Activated CD4-positive, alpha-beta T cell treated with anti-CD3 and anti-CD28 coated beads for 36 hours (primary cell): ENCODE results near the gene ONECUT3. TPM values are rescaled to one million over a fixed set of nuclear protein-coding genes. Genes with fewer than 3 reads are reported as not detected.

Source experiments
- ATAC-seq: fragments of 200-7000 bp; cut with Tn5 transposase; one replicate; pipeline ENCODE4 v1.10.0; 2021; ENCODE audit warnings: mild to moderate bottlenecking, moderate library complexity
- CTCF ChIA-PET: fragments of 350-600 bp; sonication (Branson Sonifier 250); formaldehyde crosslinking; loops from one replicate; lab custom pipeline; 2021; ENCODE audit warnings: antibody characterized with exemption; lab: Charles Lee
- POLR2A ChIA-PET: fragments of 350-600 bp; sonication (Branson Sonifier 250); formaldehyde crosslinking; loops from one replicate; lab custom pipeline; 2021; ENCODE audit warnings: antibody characterized with exemption, inconsistent platforms; lab: Charles Lee
- DNase-seq: peaks from one replicate; pipeline ENCODE4 v3.0.0-alpha.2; 2020
- H3K27ac Mint-ChIP-seq: one replicate; pipeline ENCODE4 v1.8.0; 2021; ENCODE audit warnings: mixed read lengths
- H3K27me3 Mint-ChIP-seq: one replicate; pipeline ENCODE4 v1.8.0; 2021; ENCODE audit warnings: mixed read lengths
- H3K36me3 Mint-ChIP-seq: one replicate; pipeline ENCODE4 v1.8.0; 2021; ENCODE audit warnings: low read depth, mixed read lengths
- H3K4me1 Mint-ChIP-seq: one replicate; pipeline ENCODE4 v1.8.0; 2021; ENCODE audit warnings: mixed read lengths
- H3K4me3 Mint-ChIP-seq: one replicate; pipeline ENCODE4 v1.8.0; 2021; ENCODE audit warnings: mild to moderate bottlenecking, moderate library complexity, mixed read lengths
- H3K9me3 Mint-ChIP-seq: one replicate; pipeline ENCODE4 v1.8.0; 2021; ENCODE audit warnings: low read depth, mixed read lengths
- intact Hi-C, 2 experiments: fragments of 100-400 bp; cut with DNase I in 1 of 2; cut with micrococcal nuclease in 1 of 2; formaldehyde crosslinking; loops; one replicate each; pipeline versions ENCODE4 v1.14.2 to v1.15.1; 2022 to 2024; cut with DNase I, micrococcal nuclease
- total RNA-seq, 2 experiments: library from RNA; stranded (reverse); gene quantifications; one replicate each; pipeline ENCODE4 v1.2.3, GENCODE V29; 2021

The ONECUT3 gene
- total RNA-seq, 2 experiments from 2014 or later = not detected

DNA sequence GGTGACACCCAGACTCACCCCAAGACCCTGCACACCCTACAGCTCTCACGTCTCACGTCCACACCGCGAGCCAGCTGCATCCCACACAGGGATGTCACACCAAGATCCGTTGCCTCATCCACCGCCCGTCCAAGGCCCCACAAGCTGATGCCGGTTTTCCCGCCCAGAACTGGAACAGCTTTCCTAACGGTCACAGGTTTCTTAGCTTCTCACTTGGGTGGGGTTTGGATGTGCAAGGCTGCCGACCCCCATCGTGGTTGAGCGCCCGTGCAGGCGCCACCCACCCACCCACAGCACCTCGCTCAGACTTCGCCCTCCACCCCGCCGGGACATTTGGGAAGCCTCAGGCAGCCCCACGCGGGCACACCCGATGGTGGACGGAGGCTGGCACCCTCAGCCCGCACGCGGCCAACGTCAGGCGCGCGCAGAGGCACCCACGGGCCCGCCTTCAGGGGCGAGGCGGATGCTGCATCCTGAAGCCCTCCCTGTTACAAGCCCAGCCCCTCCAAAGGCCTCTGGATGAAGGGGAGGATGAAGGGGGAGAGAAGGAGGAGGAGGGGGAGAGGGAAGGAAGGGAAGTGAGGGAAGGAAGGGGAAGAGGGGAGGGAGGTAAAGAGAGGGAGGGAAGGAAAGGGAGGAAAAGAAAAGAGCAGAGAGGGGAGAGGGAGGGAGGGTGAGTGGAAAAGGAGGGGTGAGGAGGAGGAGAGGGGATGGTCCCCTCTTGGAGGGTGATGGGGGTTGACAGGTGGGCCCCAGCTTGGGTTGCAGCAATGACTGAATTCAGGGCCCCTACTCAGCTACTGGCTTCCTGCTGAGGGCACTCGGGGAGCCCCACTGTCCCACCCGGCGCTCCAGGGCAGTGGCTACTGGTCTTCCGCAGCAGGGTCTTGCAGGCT is 12.8 kb downstream of the ONECUT3 start:
- Mint-ChIP-seq H3K4me3 (no peak overlapping the region), H3K27ac (no peak overlapping the region), H3K4me1 (no peaks in the 10 kb centered on the region), H3K9me3 (peaks cover 10% of the 10 kb centered on the region), H3K36me3 (peaks cover 2% of the 10 kb centered on the region), H3K27me3 (peaks cover 65% of the 10 kb centered on the region)
- ChIA-PET POLR2A (interaction anchor here (1.1 kb wide), 1 partner anchor 497 kb away, joined by 3 read pairs; no protein-coding TSS in a partner anchor), CTCF (interaction anchor here (1.0 to 2.5 kb wide), 5 partner anchors 10 to 220 kb away, joined by 3 to 20 read pairs (median 4); no protein-coding TSS in a partner anchor)
- no peak for DNase-seq
- intact Hi-C loops = loop anchor here (2.0 to 5.0 kb wide), 3 partner anchors 13 to 159 kb away; partner anchors contain the start of genes ONECUT3 (in 1 of the 2) and UQCR11 (in 1 of the 2)
- no peak for ATAC-seq

DNA sequence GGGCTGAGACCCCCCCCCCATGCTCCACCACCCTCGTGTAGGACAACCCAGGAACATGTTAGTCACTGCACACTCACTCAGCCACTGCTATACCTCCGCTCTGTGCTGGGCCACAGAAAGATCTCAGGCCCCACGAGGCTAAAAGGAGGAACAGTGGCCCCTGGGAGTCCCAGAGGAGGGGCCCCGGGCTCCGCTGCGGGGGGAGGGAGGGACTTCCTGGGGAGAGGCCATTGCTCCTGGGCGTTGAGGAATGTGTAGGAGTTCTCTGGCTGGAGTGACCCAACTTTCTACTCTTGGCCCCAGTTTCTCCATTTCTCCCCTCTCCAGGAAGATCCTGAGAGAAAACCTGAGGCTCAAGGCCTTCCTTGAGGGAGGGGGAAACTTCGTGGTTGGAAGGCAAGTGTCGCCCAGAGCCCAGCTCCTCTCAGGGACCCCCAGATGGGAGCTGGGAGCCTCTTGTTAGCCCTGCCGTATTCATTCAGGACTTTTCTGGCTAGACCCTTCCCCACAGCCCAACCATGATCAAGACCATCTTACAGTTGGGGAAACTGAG is 13.6 kb downstream of the ONECUT3 start:
- peaks cover 15% of the 10 kb centered on the region for H3K9me3 Mint-ChIP-seq
- ATAC-seq = peak; percentile 45
- peaks cover 3% of the 10 kb centered on the region for H3K36me3 Mint-ChIP-seq
- peaks cover 61% of the 10 kb centered on the region for H3K27me3 Mint-ChIP-seq
- no peaks in the 10 kb centered on the region for H3K4me1 Mint-ChIP-seq
- no peak for DNase-seq
- ChIA-PET POLR2A (interaction anchor here (1.1 kb wide), 1 partner anchor 498 kb away, joined by 3 read pairs; no protein-coding TSS in a partner anchor), CTCF (interaction anchor here (0.6 to 2.5 kb wide), 6 partner anchors 9 to 697 kb away, joined by 3 to 20 read pairs (median 4); no protein-coding TSS in a partner anchor)
- H3K4me3 Mint-ChIP-seq = no peak overlapping the region
- no peak overlapping the region for H3K27ac Mint-ChIP-seq
- intact Hi-C loops = loop anchor here (1.0 to 5.0 kb wide), 6 partner anchors 14 to 221 kb away; partner anchors contain the start of genes ONECUT3 (in 1 of the 2) and UQCR11 (in 1 of the 2)

DNA sequence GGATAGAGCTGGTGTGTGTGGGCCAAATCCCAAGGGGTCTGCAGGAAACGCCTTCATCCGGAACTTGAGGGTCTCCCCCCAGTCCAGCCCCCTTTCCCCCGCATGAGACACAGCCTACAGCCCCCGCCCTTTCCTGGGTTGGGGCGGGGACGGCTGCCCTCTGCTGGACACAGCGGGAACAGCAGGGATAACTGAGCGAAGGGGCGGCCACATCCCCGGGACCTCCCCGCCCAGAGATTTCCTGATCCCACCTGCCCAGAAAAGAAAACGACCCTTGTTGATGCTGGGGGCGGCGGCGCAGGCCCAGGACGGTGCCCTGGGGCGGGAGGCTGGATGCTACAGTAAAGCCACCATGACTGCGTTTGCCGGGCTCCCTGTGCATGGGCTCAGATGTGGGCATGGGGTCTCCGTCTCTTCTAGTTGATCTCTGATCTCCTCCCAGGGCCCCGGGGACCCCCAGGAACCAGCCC is 14.2 kb downstream of the ONECUT3 start:
- POLR2A ChIA-PET = no interaction called here
- Mint-ChIP-seq H3K27ac (no peak overlapping the region), H3K4me3 (no peak overlapping the region), H3K27me3 (peaks cover 63% of the 10 kb centered on the region), H3K4me1 (no peaks in the 10 kb centered on the region), H3K9me3 (peaks cover 15% of the 10 kb centered on the region), H3K36me3 (peaks cover 3% of the 10 kb centered on the region)
- peak; percentile 34 for ATAC-seq
- DNase-seq = peak; percentile 74
- CTCF ChIA-PET = interaction anchor here (0.6 to 2.5 kb wide), 8 partner anchors 9 to 698 kb away, joined by 3 to 20 read pairs (median 3); no protein-coding TSS in a partner anchor
- intact Hi-C loops = loop anchor here (1.0 to 5.0 kb wide), 6 partner anchors 15 to 221 kb away; partner anchors contain the start of genes ONECUT3 (in 1 of the 2) and UQCR11 (in 1 of the 2)

DNA sequence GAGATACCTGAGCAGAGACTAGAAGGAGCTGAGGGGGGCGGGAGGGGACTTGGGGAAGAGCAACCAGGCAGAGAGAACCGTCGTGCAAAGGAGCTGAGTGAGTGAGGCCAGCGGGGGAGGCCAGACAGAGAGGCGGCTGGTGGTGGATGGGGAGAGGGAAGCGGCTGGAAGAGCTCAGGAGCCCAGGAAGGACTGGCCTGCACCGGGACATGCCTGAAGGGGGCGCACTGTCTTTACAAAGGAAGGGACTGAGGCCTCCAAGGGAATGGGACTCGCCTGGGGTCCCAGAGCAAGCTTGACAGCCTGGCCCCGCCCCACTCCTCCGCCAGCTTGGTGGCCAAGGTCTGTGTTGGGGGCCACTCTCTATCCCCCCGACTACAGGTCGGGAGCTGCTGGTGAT is 14.9 kb downstream of the ONECUT3 start:
- intact Hi-C loops = loop anchor here (5.0 kb wide), 2 partner anchors 96 to 161 kb away; partner anchors contain the start of gene UQCR11 (in 1 of the 2)
- POLR2A ChIA-PET = no interaction called here
- H3K27ac Mint-ChIP-seq = no peak overlapping the region

DNA sequence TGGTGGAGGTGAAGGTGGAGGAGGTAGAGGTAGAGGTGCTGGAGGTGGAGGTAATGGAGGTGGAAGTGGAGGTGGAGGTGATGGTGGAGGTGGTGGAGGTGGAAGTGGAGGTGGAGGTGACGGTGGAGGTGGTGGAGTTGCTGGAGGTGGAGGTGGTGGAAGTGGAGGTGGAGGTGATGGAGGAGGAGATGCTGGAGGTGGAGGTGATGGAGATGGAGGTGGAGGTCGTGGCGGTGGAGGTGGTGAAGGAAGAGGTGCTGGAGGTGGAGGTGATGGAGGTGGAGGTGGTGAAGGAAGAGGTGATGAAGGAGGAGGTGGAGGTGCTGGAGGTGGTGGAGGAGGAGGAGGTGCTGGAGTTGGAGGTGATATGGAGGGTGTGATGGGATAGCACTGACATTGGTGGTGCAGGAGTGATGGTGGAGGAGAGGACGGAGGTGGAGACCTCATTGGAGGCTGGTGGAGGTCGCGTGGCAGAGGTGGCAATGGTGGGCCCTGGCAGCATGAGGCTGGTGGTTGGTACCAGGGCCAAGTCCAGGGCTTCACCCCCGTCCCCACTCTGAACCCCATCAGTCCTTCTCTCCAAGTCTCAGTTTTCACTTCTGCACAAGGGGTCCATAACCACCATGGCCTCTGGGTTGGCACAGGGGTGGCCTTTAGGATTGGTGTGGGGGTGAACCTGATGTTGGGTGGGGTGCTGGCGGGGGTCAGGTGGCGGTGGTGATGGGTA is 15.8 kb downstream of the ONECUT3 start:
- Mint-ChIP-seq H3K4me3 (no peak overlapping the region), H3K27me3 (peaks cover 64% of the 10 kb centered on the region), H3K36me3 (peaks cover 3% of the 10 kb centered on the region), H3K4me1 (no peaks in the 10 kb centered on the region), H3K9me3 (peaks cover 15% of the 10 kb centered on the region), H3K27ac (no peak overlapping the region)
- POLR2A ChIA-PET = no interaction called here
- no peak for ATAC-seq
- CTCF ChIA-PET = interaction anchor here (0.9 to 2.9 kb wide), 5 partner anchors 12 to 161 kb away, joined by 3 to 22 read pairs (median 3); no protein-coding TSS in a partner anchor
- DNase-seq = no peak
- intact Hi-C loops = loop anchor here (5.0 kb wide), 2 partner anchors 97 to 162 kb away; partner anchors contain the start of gene UQCR11 (in 1 of the 2)

More for the DNA sequence above, 14.9 kb downstream of the ONECUT3 start:
- peak; percentile 46 for DNase-seq
- no peak overlapping the region for H3K4me3 Mint-ChIP-seq
- CTCF ChIA-PET = interaction anchor here (0.5 to 1.1 kb wide), 6 partner anchors 13 to 221 kb away, joined by 3 to 5 read pairs (median 3); no protein-coding TSS in a partner anchor
- H3K36me3 Mint-ChIP-seq = peaks cover 3% of the 10 kb centered on the region
- H3K9me3 Mint-ChIP-seq = peaks cover 15% of the 10 kb centered on the region
- ATAC-seq = no peak
- peaks cover 64% of the 10 kb centered on the region for H3K27me3 Mint-ChIP-seq
- H3K4me1 Mint-ChIP-seq = no peaks in the 10 kb centered on the region

DNA sequence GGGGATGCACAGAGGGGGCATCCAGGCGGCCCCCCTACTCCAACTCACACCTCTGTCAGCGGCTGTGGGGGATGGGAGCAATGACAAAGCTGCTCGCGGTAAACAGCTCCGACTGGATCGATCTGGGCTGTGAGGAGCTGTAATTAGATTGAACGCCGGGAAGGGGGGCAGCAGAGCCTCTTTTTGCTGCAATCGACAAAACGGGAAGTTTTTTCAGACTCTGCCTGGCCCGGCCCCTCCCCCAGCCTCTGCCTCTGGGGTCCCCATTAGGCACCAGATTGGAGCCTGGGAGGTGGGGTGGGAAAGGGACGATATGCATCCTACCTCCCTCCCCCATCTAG is 16.3 kb downstream of the ONECUT3 start:
- peaks cover 62% of the 10 kb centered on the region for H3K27me3 Mint-ChIP-seq
- intact Hi-C loops = loop anchor here (5.0 kb wide), 2 partner anchors 97 to 162 kb away; partner anchors contain the start of gene UQCR11 (in 1 of the 2)

DNA sequence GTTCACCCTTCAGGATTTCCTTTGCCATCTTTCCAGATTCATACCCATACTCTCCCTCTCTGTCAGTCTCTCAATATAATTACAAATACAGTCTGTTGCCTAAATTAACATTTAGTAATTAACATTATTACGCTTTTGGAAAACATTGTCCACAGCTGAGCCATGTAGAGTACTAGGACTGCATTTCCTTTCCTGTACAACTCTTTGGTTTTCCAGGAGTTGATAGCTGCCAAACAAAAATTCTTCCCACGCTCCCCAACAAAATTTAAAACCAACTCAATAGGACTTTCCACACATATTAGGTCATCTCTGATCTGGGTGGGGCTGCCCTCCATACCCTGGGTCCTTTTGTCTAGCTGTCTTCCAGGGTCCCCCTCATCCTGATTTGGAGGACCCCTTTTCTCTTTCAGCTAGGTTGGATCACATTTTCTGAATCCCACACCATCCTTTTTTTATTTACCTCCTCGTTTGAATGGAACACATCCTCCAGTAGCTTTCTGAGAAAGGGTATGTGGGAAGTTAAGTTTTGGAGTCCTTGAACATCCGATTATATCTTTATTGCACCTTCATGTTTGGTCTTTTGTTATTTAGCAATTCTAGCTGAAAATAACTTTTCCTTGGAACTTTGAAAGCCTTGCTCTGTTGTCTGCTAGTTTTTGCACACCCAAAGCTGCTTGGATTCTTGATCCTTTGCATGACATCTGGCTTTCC is 17.7 kb downstream of the ONECUT3 start:
- peaks cover 51% of the 10 kb centered on the region for H3K27me3 Mint-ChIP-seq
- intact Hi-C loops = no loop called here
- H3K9me3 Mint-ChIP-seq = peaks cover 15% of the 10 kb centered on the region

More for the DNA sequence above, 16.3 kb downstream of the ONECUT3 start:
- POLR2A ChIA-PET = no interaction called here
- Mint-ChIP-seq H3K4me1 (no peaks in the 10 kb centered on the region), H3K9me3 (peaks cover 15% of the 10 kb centered on the region), H3K4me3 (no peak overlapping the region), H3K36me3 (peaks cover 3% of the 10 kb centered on the region), H3K27ac (no peak overlapping the region)
- ATAC-seq (no peak), DNase-seq (no peak)
- CTCF ChIA-PET = interaction anchor here (1.0 to 2.9 kb wide), 3 partner anchors 13 to 161 kb away, joined by 3 to 22 read pairs (median 4); no protein-coding TSS in a partner anchor

DNA sequence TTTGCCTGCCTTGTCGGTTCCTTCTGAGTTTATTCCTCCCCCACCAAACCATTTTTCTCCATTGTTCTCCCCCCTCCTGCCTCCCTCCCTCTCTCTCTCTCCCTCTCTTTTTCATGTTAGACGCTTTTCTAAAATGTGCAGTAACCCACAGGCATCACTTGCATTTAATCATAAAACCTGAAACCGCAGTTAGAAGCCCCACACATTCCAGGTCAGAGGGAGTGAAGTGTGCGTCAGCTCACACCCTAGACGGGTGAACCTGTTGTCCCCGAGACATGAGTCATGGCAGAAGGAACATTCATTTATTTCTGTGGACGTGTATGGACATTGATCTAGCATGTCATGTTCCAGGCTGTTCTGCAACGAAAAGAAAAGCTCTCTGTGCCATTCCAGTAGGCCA is 19.9 kb downstream of the ONECUT3 start:
- POLR2A ChIA-PET = no interaction called here
- H3K36me3 Mint-ChIP-seq = peaks cover 3% of the 10 kb centered on the region
- H3K9me3 Mint-ChIP-seq = peaks cover 15% of the 10 kb centered on the region
- no peak for DNase-seq
- H3K27ac Mint-ChIP-seq = no peak overlapping the region
- intact Hi-C loops = no loop called here
- CTCF ChIA-PET = interaction anchor here (0.5 to 1.3 kb wide), 5 partner anchors 9 to 319 kb away, joined by 3 to 4 read pairs (median 3); no protein-coding TSS in a partner anchor
- no peak for ATAC-seq
- peaks cover 49% of the 10 kb centered on the region for H3K27me3 Mint-ChIP-seq
- no peak overlapping the region for H3K4me3 Mint-ChIP-seq
- no peaks in the 10 kb centered on the region for H3K4me1 Mint-ChIP-seq

More for the DNA sequence above, 17.7 kb downstream of the ONECUT3 start:
- ChIA-PET POLR2A (no interaction called here), CTCF (interaction anchor here (1.0 to 2.9 kb wide), 8 partner anchors 11 to 206 kb away, joined by 3 to 22 read pairs (median 4); no protein-coding TSS in a partner anchor)
- H3K4me1 Mint-ChIP-seq = no peaks in the 10 kb centered on the region
- peaks cover 3% of the 10 kb centered on the region for H3K36me3 Mint-ChIP-seq
- DNase-seq (no peak), ATAC-seq (no peak)
- H3K27ac Mint-ChIP-seq = no peak overlapping the region
- H3K4me3 Mint-ChIP-seq = no peak overlapping the region

DNA sequence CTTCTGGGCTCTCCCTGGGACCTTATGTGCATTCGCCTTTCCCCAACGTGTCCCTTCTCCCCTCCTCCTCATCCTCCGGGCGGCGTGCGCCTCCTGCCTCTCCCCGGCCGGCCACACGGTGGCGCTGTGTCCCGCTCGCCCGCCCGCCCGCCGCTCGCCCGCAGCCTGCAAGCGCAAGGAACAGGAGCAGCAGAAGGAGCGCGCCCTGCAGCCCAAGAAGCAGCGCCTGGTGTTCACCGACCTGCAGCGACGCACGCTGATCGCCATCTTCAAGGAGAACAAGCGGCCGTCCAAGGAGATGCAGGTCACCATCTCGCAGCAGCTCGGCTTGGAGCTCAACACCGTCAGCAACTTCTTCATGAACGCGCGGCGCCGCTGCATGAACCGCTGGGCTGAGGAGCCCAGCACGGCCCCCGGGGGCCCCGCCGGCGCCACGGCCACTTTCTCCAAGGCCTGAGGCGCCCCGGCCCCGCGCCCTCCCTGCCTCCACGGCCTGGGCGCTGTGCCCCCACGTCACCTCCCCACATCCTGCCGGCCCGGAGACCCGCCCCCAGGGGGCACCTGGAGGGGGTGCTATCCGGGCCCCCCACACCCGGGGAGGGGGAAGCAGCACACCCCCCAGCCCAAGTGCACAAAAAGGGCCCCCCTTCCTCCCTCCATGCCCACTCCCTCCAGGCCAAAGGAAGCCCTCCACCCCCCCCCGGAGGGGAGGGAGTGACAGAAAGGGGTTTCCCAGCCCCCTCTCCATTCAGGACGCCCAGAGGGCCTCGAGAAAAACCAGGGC is 21.9 kb downstream of the ONECUT3 start:
- Mint-ChIP-seq H3K4me1 (peaks cover 2% of the 10 kb centered on the region), H3K36me3 (peaks cover 3% of the 10 kb centered on the region), H3K27ac (no peak overlapping the region), H3K4me3 (no peak overlapping the region), H3K9me3 (peaks cover 15% of the 10 kb centered on the region), H3K27me3 (peaks cover 53% of the 10 kb centered on the region)
- ATAC-seq (no peak), DNase-seq (peak; percentile 52)
- ChIA-PET POLR2A (no interaction called here), CTCF (no interaction called here)
- intact Hi-C loops = no loop called here
